Neutrophil (primary cell): ENCODE data around the gene NCOA6.

ENCODE experiments used
- H3K27ac ChIP-seq: fragments of 200-600 bp; sonication (generic); 2 replicates; pipeline ENCODE4 v1.5.1; 2016; ENCODE audit warnings: mild to moderate bottlenecking, moderate library complexity
- H3K27me3 ChIP-seq: fragments of 200-600 bp; sonication (generic); 2 replicates; pipeline ENCODE4 v1.6.0; 2016; ENCODE audit warnings: mild to moderate bottlenecking
- H3K36me3 ChIP-seq: fragments of 200-600 bp; sonication (generic); 2 replicates; pipeline ENCODE4 v1.5.1; 2017
- H3K4me1 ChIP-seq, 2 experiments: fragments of 200-600 bp in 1 of 2; sonication (generic) in 1 of 2; 1 replicate in 1 of 2; 2 replicates in 1 of 2; pipeline versions ENCODE4 v1.5.1 to v1.6.1; 2013 to 2016; ENCODE audit warnings: low read depth in 1 of 2, low read length in 1 of 2, mild to moderate bottlenecking in 1 of 2, moderate library complexity in 1 of 2; ENCODE audit not compliant: control insufficient read depth in 1 of 2, insufficient read depth in 1 of 2
- H3K4me3 ChIP-seq, 2 experiments: fragments of 200-600 bp in 1 of 2; sonication (generic) in 1 of 2; 1 replicate in 1 of 2; 2 replicates in 1 of 2; pipeline ENCODE4 v1.5.1; 2013 to 2016; ENCODE audit warnings: low read depth in 1 of 2, low read length in 1 of 2, mild to moderate bottlenecking in 1 of 2, moderate library complexity in 1 of 2
- H3K9me3 ChIP-seq: fragments of 200-600 bp; sonication (generic); 2 replicates; pipeline ENCODE4 v1.5.1; 2016
- CTCF ChIP-seq: fragments of 200-600 bp; sonication (generic); IDR thresholded peaks from 2 replicates; pipeline ENCODE4 v1.5.1; 2016; ENCODE audit warnings: antibody characterized with exemption

The NCOA6 gene

GRCh38 chr20:34871320-34871926, 46.0 kb upstream of the NCOA6 start:
- no peaks in the 10 kb centered on the region for H3K36me3 ChIP-seq
- H3K27ac ChIP-seq, result no peak overlapping the region
- no peak for TF ChIP-seq CTCF
- H3K27me3 ChIP-seq, result peaks cover 26% of the 10 kb centered on the region
- peaks cover 35 to 39% of the 10 kb centered on the region in 2 experiments for H3K4me1 ChIP-seq
- H3K9me3 ChIP-seq, result no peaks in the 10 kb centered on the region
- H3K4me3 ChIP-seq, result no peak overlapping the region

- no peak for TF ChIP-seq CTCF
- Histone ChIP-seq H3K36me3 (no peaks in the 10 kb centered on the region), H3K4me3 (no peak overlapping the region), H3K4me1 (no peaks in the 10 kb centered on the region), H3K27me3 (no peaks in the 10 kb centered on the region), H3K9me3 (no peaks in the 10 kb centered on the region), H3K27ac (no peak overlapping the region)
These were observed 38.8 kb upstream of the NCOA6 start for GRCh38 chr20:34864216-34864615.

GRCh38 chr20:34863421-34863965, 38.0 kb upstream of the NCOA6 start:
- Histone ChIP-seq H3K27me3 (no peaks in the 10 kb centered on the region), H3K27ac (no peak overlapping the region), H3K4me1 (no peaks in the 10 kb centered on the region), H3K9me3 (no peaks in the 10 kb centered on the region), H3K4me3 (no peak overlapping the region), H3K36me3 (no peaks in the 10 kb centered on the region)
- TF ChIP-seq CTCF, result no peak

GRCh38 chr20:34862724-34863123, 37.3 kb upstream of the NCOA6 start:
- H3K36me3 ChIP-seq, result no peaks in the 10 kb centered on the region
- TF ChIP-seq CTCF, result no peak

GRCh38 chr20:34861386-34862084, 36.1 kb upstream of the NCOA6 start:
- no peak overlapping the region for H3K27ac ChIP-seq
- no peak overlapping the region for H3K4me3 ChIP-seq
- H3K9me3 ChIP-seq, result no peaks in the 10 kb centered on the region
- no peak for TF ChIP-seq CTCF
- H3K36me3 ChIP-seq, result no peaks in the 10 kb centered on the region
- no peaks in the 10 kb centered on the region for H3K4me1 ChIP-seq
- no peaks in the 10 kb centered on the region for H3K27me3 ChIP-seq

More at GRCh38 chr20:34862724-34863123, 37.3 kb upstream of the NCOA6 start:
- Histone ChIP-seq H3K27me3 (no peaks in the 10 kb centered on the region), H3K9me3 (no peaks in the 10 kb centered on the region), H3K4me3 (no peak overlapping the region), H3K27ac (no peak overlapping the region), H3K4me1 (no peaks in the 10 kb centered on the region)
